K562 (cell line): ENCODE results near the gene PHF20. TPM values are rescaled to one million over a fixed set of nuclear protein-coding genes. Genes with fewer than 3 reads are reported as not detected.

Experiments used
- BMI1 ChIP-seq: fragments of 150-350 bp; IDR thresholded peaks from 2 replicates; pipeline ENCODE4 v1.6.1; 2014; ENCODE audit warnings: low read length
- CC2D1A ChIP-seq: fragments of 450-650 bp; IDR thresholded peaks from 2 replicates; pipeline ENCODE4 v1.6.1; 2017; ENCODE audit warnings: mild to moderate bottlenecking
- DLX4 ChIP-seq: fragments of 250-450 bp; sonication (Bioruptor Pico); IDR thresholded peaks from 2 replicates; pipeline ENCODE4 v1.6.1; 2021; ENCODE audit warnings: mild to moderate bottlenecking
- ETV6 ChIP-seq, 3 experiments: fragments of 150-350 bp in 1 of 3; sonication (generic) in 1 of 3; formaldehyde crosslinking in 1 of 3; IDR thresholded peaks; 2 replicates each; pipeline versions ENCODE4 v1.6.1 to v1.8.0; 2014 to 2022; ENCODE audit warnings: borderline replicate concordance in 2 of 3, low read depth in 2 of 3, antibody characterized with exemption in 1 of 3, low read length in 1 of 3, mild to moderate bottlenecking in 1 of 3, missing genetic modification reagents in 1 of 3
- GABPB2 ChIP-seq: fragments of 250-450 bp; sonication (Bioruptor Pico); conservative IDR thresholded peaks from 2 replicates; pipeline ENCODE4 v1.5.1; 2021; ENCODE audit warnings: mild to moderate bottlenecking
- HDAC2 ChIP-seq: fragments of 450-650 bp; IDR thresholded peaks from 2 replicates; pipeline ENCODE4 v1.6.1; 2016; ENCODE audit warnings: mild to moderate bottlenecking
- HINFP ChIP-seq: fragments of 450-650 bp; conservative IDR thresholded peaks from 2 replicates; pipeline ENCODE4 v1.6.1; 2016; ENCODE audit warnings: missing genetic modification characterization, low read depth, mild to moderate bottlenecking, control low read depth, missing compliant biosample characterization
- HOXB6 ChIP-seq: fragments of 250-450 bp; sonication (Bioruptor Pico); IDR thresholded peaks from 2 replicates; pipeline ENCODE4 v1.5.1; 2022; ENCODE audit warnings: mild to moderate bottlenecking, borderline replicate concordance
- JUN ChIP-seq, 2 experiments: sonication (generic) in 1 of 2; formaldehyde crosslinking in 1 of 2; IDR thresholded peaks; 2 replicates each; pipeline versions ENCODE4 v1.6.1 to v1.8.0; 2012 to 2022; ENCODE audit warnings: borderline replicate concordance in 2 of 2, mild to moderate bottlenecking in 2 of 2, improper control_type of control experiment in 1 of 2, low read depth in 1 of 2, low read length in 1 of 2, missing genetic modification reagents in 1 of 2
- KDM2B ChIP-seq: fragments of 250-450 bp; sonication (Bioruptor Pico); IDR thresholded peaks from 2 replicates; pipeline ENCODE4 v1.8.0; 2021; ENCODE audit warnings: mild to moderate bottlenecking, moderate library complexity
- KHSRP ChIP-seq: fragments of 450-650 bp; IDR thresholded peaks from 2 replicates; pipeline ENCODE4 v1.6.1; 2017
- MAFF ChIP-seq: IDR thresholded peaks from 2 replicates; pipeline ENCODE4 v1.6.1; 2012; ENCODE audit warnings: low read length, improper control_type of control experiment
- MAZ ChIP-seq, 2 experiments: fragments of 450-650 bp in 1 of 2; sonication (generic) in 1 of 2; formaldehyde crosslinking; IDR thresholded peaks in 1 of 2; conservative IDR thresholded peaks in 1 of 2; 2 replicates each; pipeline versions ENCODE4 v1.4.0 to v1.5.0; 2020; ENCODE audit warnings: mild to moderate bottlenecking in 1 of 2, missing genetic modification reagents in 1 of 2
- MCM7 ChIP-seq, 2 experiments: fragments of 450-650 bp; IDR thresholded peaks; 2 replicates each; pipeline ENCODE4 v1.6.1; 2016 to 2018
- MTA1 ChIP-seq: fragments of 450-650 bp; IDR thresholded peaks from 2 replicates; pipeline ENCODE4 v1.6.1; 2017; ENCODE audit warnings: borderline replicate concordance
- MYNN ChIP-seq, 2 experiments: sonication (generic); formaldehyde crosslinking in 1 of 2; IDR thresholded peaks; 2 replicates each; pipeline versions ENCODE4 v1.5.0 to v1.6.1; 2016 to 2020; ENCODE audit warnings: antibody characterized with exemption in 1 of 2, missing genetic modification reagents in 1 of 2
- NFRKB ChIP-seq: fragments of 450-650 bp; IDR thresholded peaks from 2 replicates; pipeline ENCODE4 v1.6.1; 2016; ENCODE audit warnings: low read depth
- SMARCA4 ChIP-seq: fragments of 450-650 bp; IDR thresholded peaks from 2 replicates; pipeline ENCODE4 v1.6.1; 2016
- SMC3 ChIP-seq: conservative IDR thresholded peaks from 2 replicates; pipeline ENCODE4 v1.6.1; 2011; ENCODE audit warnings: low read depth, low read length, improper control_type of control experiment; ENCODE audit not compliant: insufficient read depth
- TGIF2 ChIP-seq: sonication (generic); formaldehyde crosslinking; IDR thresholded peaks from 2 replicates; pipeline ENCODE4 v1.8.1; 2022; ENCODE audit warnings: mild to moderate bottlenecking, missing genetic modification reagents, moderate library complexity
- TSC22D4 ChIP-seq: fragments of 450-650 bp; IDR thresholded peaks from 2 replicates; pipeline ENCODE4 v1.6.1; 2016; ENCODE audit warnings: missing genetic modification characterization, missing biosample characterization, control low read depth
- ZNF431 ChIP-seq: sonication (generic); formaldehyde crosslinking; IDR thresholded peaks from 2 replicates; pipeline ENCODE4 v1.8.0; 2022; ENCODE audit warnings: mild to moderate bottlenecking, missing genetic modification reagents
- ZNF584 ChIP-seq: fragments of 200-800 bp; sonication (Bioruptor generic); IDR thresholded peaks from 2 replicates; pipeline ENCODE4 v1.6.1; 2016; ENCODE audit warnings: low read depth, mild to moderate bottlenecking, missing genetic modification characterization, missing compliant biosample characterization
- ZNF586 ChIP-seq: fragments of 450-650 bp; formaldehyde crosslinking; conservative IDR thresholded peaks from 2 replicates; pipeline ENCODE4 v1.4.0; 2020; ENCODE audit warnings: mild to moderate bottlenecking, moderate library complexity
- ZNF592 ChIP-seq: fragments of 450-650 bp; IDR thresholded peaks from 2 replicates; pipeline ENCODE4 v1.6.1; 2017; ENCODE audit warnings: antibody characterized with exemption, mild to moderate bottlenecking
- polyA plus RNA-seq, 8 experiments: library from polyadenylated mRNA; depleted of rRNA in 4 of 8; stranded (reverse) in 5 of 8; unstranded in 3 of 8; fragments of >200 nt; fragmentation: Nextera tagmentation in 2 of 8; fragmentation: Illumina TruSeq in 1 of 8; extraction: Ambion mirVana in 2 of 8; extraction: Trizol in 1 of 8; gene quantifications; 2 replicates each; pipeline versions ENCODE4 v1.2.1 to v1.2.3, GENCODE V29; 2011 to 2014; ENCODE audit warnings: inconsistent platforms in 1 of 8, missing spikeins in 1 of 8
- total RNA-seq, 7 experiments: library from RNA; depleted of rRNA in 6 of 7; stranded (reverse); fragments of >200 nt in 6 of 7; fragmentation: Illumina TruSeq in 2 of 7; extraction: Trizol in 2 of 7; gene quantifications; 2 replicates each; pipeline versions ENCODE4 v1.2.1 to v1.2.3, GENCODE V29; 2011 to 2021; ENCODE audit warnings: low replicate concordance in 1 of 7

PHF20 gene
- total and polyA plus RNA-seq, 9 of the 15 experiments (the other 6 are each of a cell fraction or from before 2014, with no cell fraction given) = 49.9 to 196 (median 70.7) TPM

GRCh38 chr20:35978041-35978513 lies 206.3 kb downstream of the PHF20 start (continued):
- TF ChIP-seq DLX4 (CRISPR knock-in tag) = no peak
- 0 out of 2 replicates have a peak, but pooled peaks have one; percentile 43 for TF ChIP-seq JUN (IDR thresholded peaks at IDR 0.05; ENCODE audit: borderline replicate concordance, low read depth, low read length)
- no peak for TF ChIP-seq JUN (CRISPR knock-in tag; IDR thresholded peaks at IDR 0.05; ENCODE audit: borderline replicate concordance)
- no peak for TF ChIP-seq KHSRP
- no peak for TF ChIP-seq BMI1
- no peak for TF ChIP-seq GABPB2 (CRISPR knock-in tag)
- no peak for TF ChIP-seq MAZ (CRISPR knock-in tag; conservative IDR thresholded peaks at IDR 0.05 in 1 of 2, IDR thresholded peaks at IDR 0.05 in 1 of 2)
- TF ChIP-seq MTA1 = no peak
- TF ChIP-seq KDM2B (CRISPR knock-in tag) = no peak
- no peak for TF ChIP-seq ZNF592
- no peak for TF ChIP-seq CC2D1A
- TF ChIP-seq ZNF586 = no peak
- TF ChIP-seq HDAC2 = peak; percentile 61; the same call in 1 of the 2 replicates
- no peak for TF ChIP-seq SMC3
- TF ChIP-seq MYNN (IDR thresholded peaks at IDR 0.05) = no peak
- TF ChIP-seq MYNN (CRISPR knock-in tag; IDR thresholded peaks at IDR 0.05) = no peak
- TF ChIP-seq TSC22D4 (tag) = no peak
- TF ChIP-seq HINFP (tag) = no peak
- TF ChIP-seq ZNF431 = no peak
- no peak for TF ChIP-seq NFRKB
- TF ChIP-seq HOXB6 (CRISPR knock-in tag) = no peak
- peak; percentile 61; the same call in 1 of the 2 replicates for TF ChIP-seq SMARCA4
- TF ChIP-seq ETV6 (IDR thresholded peaks at IDR 0.05; ENCODE audit: borderline replicate concordance in 1 of 2, low read depth in 2 of 2, low read length in 1 of 2) = no peak
- TF ChIP-seq ETV6 (CRISPR knock-in tag; IDR thresholded peaks at IDR 0.05; ENCODE audit: borderline replicate concordance) = no peak
- TF ChIP-seq ZNF584 (CRISPR knock-in tag) = no peak
- TF ChIP-seq TGIF2 (CRISPR knock-in tag) = no peak
- no peak for TF ChIP-seq MCM7 (IDR thresholded peaks at IDR 0.05)
- TF ChIP-seq MAFF = peak; percentile 34; the same call in 1 of the 2 replicates
